ENCODE data around the gene BCAS1.

BCAS1 gene

GRCh38 chr20:53920647-53921245, 149.6 kb downstream of the BCAS1 start:
- no peak for DNase-seq
- Histone ChIP-seq H3K27ac (ENCODE audit: low read length) (no peak overlapping the region), H3K9ac (ENCODE audit: low read depth, low read length) (no peak overlapping the region), H3K4me3 (ENCODE audit: low read depth in 1 of 2, low read length in 2 of 2) (no peak overlapping the region), H3K9me3 (ENCODE audit: insufficient read depth, low read length, severe bottlenecking) (no peaks in the 10 kb centered on the region), H3K79me2 (ENCODE audit: insufficient read depth, low read length) (no peaks in the 10 kb centered on the region), H3K4me1 (ENCODE audit: insufficient read depth, low read length) (peaks cover 9% of the 10 kb centered on the region), H3K4me2 (ENCODE audit: insufficient read depth, low read length) (no peak overlapping the region), H4K20me1 (ENCODE audit: insufficient read depth, low read length) (no peaks in the 10 kb centered on the region), H2AFZ (ENCODE audit: low read depth, low read length) (no peak overlapping the region), H3K36me3 (ENCODE audit: insufficient read depth, low read length) (no peaks in the 10 kb centered on the region), H3K27me3 (ENCODE audit: insufficient read depth, low read length, poor library complexity) (no peaks in the 10 kb centered on the region)
- no peak for ATAC-seq (ENCODE audit: insufficient read depth, low read depth)
- TF ChIP-seq CTCF (IDR thresholded peaks at IDR 0.05; ENCODE audit: borderline replicate concordance, extremely low read depth, low read length, poor library complexity, severe bottlenecking) (no peak), EZH2 (IDR thresholded peaks at IDR 0.05; ENCODE audit: borderline replicate concordance, low read depth, low read length, severe bottlenecking) (no peak)

GRCh38 chr20:53919886-53920285, 150.5 kb downstream of the BCAS1 start:
- Histone ChIP-seq H2AFZ (ENCODE audit: low read depth, low read length) (no peak overlapping the region), H3K27ac (ENCODE audit: low read length) (no peak overlapping the region), H3K27me3 (ENCODE audit: insufficient read depth, low read length, poor library complexity) (no peaks in the 10 kb centered on the region), H3K36me3 (ENCODE audit: insufficient read depth, low read length) (no peaks in the 10 kb centered on the region), H3K9ac (ENCODE audit: low read depth, low read length) (no peak overlapping the region), H3K4me3 (ENCODE audit: low read depth in 1 of 2, low read length in 2 of 2) (no peak overlapping the region), H3K4me1 (ENCODE audit: insufficient read depth, low read length) (peaks cover 15% of the 10 kb centered on the region), H3K9me3 (ENCODE audit: insufficient read depth, low read length, severe bottlenecking) (no peaks in the 10 kb centered on the region), H3K4me2 (ENCODE audit: insufficient read depth, low read length) (no peak overlapping the region), H4K20me1 (ENCODE audit: insufficient read depth, low read length) (no peaks in the 10 kb centered on the region), H3K79me2 (ENCODE audit: insufficient read depth, low read length) (no peaks in the 10 kb centered on the region)
- TF ChIP-seq CTCF (IDR thresholded peaks at IDR 0.05; ENCODE audit: borderline replicate concordance, extremely low read depth, low read length, poor library complexity, severe bottlenecking) (no peak), EZH2 (IDR thresholded peaks at IDR 0.05; ENCODE audit: borderline replicate concordance, low read depth, low read length, severe bottlenecking) (no peak)
- no peak for DNase-seq
- ATAC-seq (ENCODE audit: insufficient read depth, low read depth), result no peak

DNA sequence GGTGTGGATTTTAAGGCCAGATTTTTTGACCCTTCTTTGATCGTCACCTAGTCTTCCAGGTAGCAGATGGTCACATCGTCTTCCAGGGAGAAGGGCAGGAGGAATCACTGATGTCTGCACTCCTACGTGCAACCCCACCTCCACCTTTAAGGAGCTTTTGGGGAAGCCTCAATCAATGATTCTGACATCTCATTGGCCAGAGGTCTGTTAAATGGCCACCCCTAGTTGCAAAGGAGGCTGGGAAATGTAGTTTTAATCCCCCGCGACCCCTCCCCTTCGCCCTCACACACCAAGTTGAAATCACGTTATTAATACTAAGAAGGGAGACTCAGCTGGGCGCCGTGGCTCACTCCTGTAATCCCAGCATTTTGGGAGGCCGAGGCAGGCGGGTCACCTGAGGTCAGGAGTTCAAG, 151.4 kb downstream of the BCAS1 start:
- no peak overlapping the region for H3K4me2 ChIP-seq (ENCODE audit: insufficient read depth, low read length)
- no peaks in the 10 kb centered on the region for H4K20me1 ChIP-seq (ENCODE audit: insufficient read depth, low read length)
- ATAC-seq (ENCODE audit: insufficient read depth, low read depth), result no peak
- no peak overlapping the region for H3K27ac ChIP-seq (ENCODE audit: low read length)
- H3K27me3 ChIP-seq (ENCODE audit: insufficient read depth, low read length, poor library complexity), result no peaks in the 10 kb centered on the region
- H2AFZ ChIP-seq (ENCODE audit: low read depth, low read length), result no peak overlapping the region
- H3K79me2 ChIP-seq (ENCODE audit: insufficient read depth, low read length), result no peaks in the 10 kb centered on the region
- TF ChIP-seq EZH2 (IDR thresholded peaks at IDR 0.05; ENCODE audit: borderline replicate concordance, low read depth, low read length, severe bottlenecking) (no peak), CTCF (IDR thresholded peaks at IDR 0.05; ENCODE audit: borderline replicate concordance, extremely low read depth, low read length, poor library complexity, severe bottlenecking) (no peak)
- peaks cover 22% of the 10 kb centered on the region for H3K4me1 ChIP-seq (ENCODE audit: insufficient read depth, low read length)
- H3K9ac ChIP-seq (ENCODE audit: low read depth, low read length), result no peak overlapping the region
- no peaks in the 10 kb centered on the region for H3K9me3 ChIP-seq (ENCODE audit: insufficient read depth, low read length, severe bottlenecking)
- H3K36me3 ChIP-seq (ENCODE audit: insufficient read depth, low read length), result no peaks in the 10 kb centered on the region
- no peak overlapping the region for H3K4me3 ChIP-seq (ENCODE audit: low read depth in 1 of 2, low read length in 2 of 2)
- no peak for DNase-seq

DNA sequence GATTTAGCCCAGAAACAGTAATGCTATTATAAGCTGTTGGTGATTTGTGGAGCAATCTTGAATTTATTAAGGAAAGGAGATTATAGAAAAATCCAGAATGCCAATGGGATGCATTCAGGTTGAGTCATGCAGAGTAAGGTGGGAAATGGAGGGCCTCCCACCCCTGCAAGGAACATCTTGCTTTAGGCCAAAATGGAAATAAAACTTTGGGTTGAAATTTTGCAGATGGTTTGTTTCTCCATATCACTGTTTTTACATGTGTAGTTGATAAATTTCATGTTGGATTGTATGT, 152.4 kb downstream of the BCAS1 start:
- Histone ChIP-seq H3K4me3 (ENCODE audit: low read depth in 1 of 2, low read length in 2 of 2) (no peak overlapping the region), H3K4me2 (ENCODE audit: insufficient read depth, low read length) (no peak overlapping the region), H3K79me2 (ENCODE audit: insufficient read depth, low read length) (no peaks in the 10 kb centered on the region), H3K9ac (ENCODE audit: low read depth, low read length) (no peak overlapping the region), H3K4me1 (ENCODE audit: insufficient read depth, low read length) (peaks cover 22% of the 10 kb centered on the region), H3K9me3 (ENCODE audit: insufficient read depth, low read length, severe bottlenecking) (no peaks in the 10 kb centered on the region), H2AFZ (ENCODE audit: low read depth, low read length) (no peak overlapping the region), H3K36me3 (ENCODE audit: insufficient read depth, low read length) (no peaks in the 10 kb centered on the region), H3K27me3 (ENCODE audit: insufficient read depth, low read length, poor library complexity) (no peaks in the 10 kb centered on the region), H4K20me1 (ENCODE audit: insufficient read depth, low read length) (no peaks in the 10 kb centered on the region), H3K27ac (ENCODE audit: low read length) (no peak overlapping the region)
- ATAC-seq (ENCODE audit: insufficient read depth, low read depth) (no peak), DNase-seq (no peak)
- no peak for TF ChIP-seq CTCF (IDR thresholded peaks at IDR 0.05; ENCODE audit: borderline replicate concordance, extremely low read depth, low read length, poor library complexity, severe bottlenecking)

All from DND-41 (cell line).